Measurements from ENCODE around the gene ELAVL3. TPM values are rescaled to one million over a fixed set of nuclear protein-coding genes. Genes with fewer than 3 reads are reported as not detected.

The ELAVL3 gene
- total and polyA plus RNA-seq, 2 donors (not counting 1 experiment from before 2014, with no cell fraction given): under 0.01 TPM; not detected in 1

- Histone ChIP-seq H2AFZ (ENCODE audit: low read length) (no peak overlapping the region), H3K9ac (ENCODE audit: insufficient read depth, low read length) (no peak overlapping the region), H3K9me3 (ENCODE audit: control insufficient read depth, insufficient read depth, low read depth, low read length) (no peaks in the 10 kb centered on the region), H3K79me2 (ENCODE audit: control insufficient read depth, insufficient read depth, low read length) (no peaks in the 10 kb centered on the region), H3K27ac (ENCODE audit: insufficient read depth, low read length) (no peak overlapping the region), H3K27me3 (ENCODE audit: control insufficient read depth, insufficient read depth, low read length) (peaks cover 29% of the 10 kb centered on the region), H3K4me2 (ENCODE audit: extremely low read depth, insufficient read depth, low read length) (no peak overlapping the region), H3K4me3 (replicated peaks in 1 of 4; ENCODE audit: control extremely low read depth in 1 of 4, insufficient read depth in 1 of 4, low read depth in 3 of 4, low read length in 4 of 4) (no peak overlapping the region), H3K4me1 (ENCODE audit: control insufficient read depth, extremely low read depth, insufficient read depth, low read length) (no peaks in the 10 kb centered on the region), H4K20me1 (ENCODE audit: control insufficient read depth, extremely low read depth, insufficient read depth, low read length) (no peaks in the 10 kb centered on the region), H3K36me3 (ENCODE audit: control insufficient read depth, insufficient read depth, low read length) (no peaks in the 10 kb centered on the region)
- DNase-seq (ENCODE audit: low read depth in 2 of 2): no peak
- no peak for TF ChIP-seq EZH2 (IDR thresholded peaks at IDR 0.05; ENCODE audit: low read length, missing control alignments)
These were observed 2.7 kb upstream of the ELAVL3 start for GRCh38 chr19:11483366-11484111.

DNA sequence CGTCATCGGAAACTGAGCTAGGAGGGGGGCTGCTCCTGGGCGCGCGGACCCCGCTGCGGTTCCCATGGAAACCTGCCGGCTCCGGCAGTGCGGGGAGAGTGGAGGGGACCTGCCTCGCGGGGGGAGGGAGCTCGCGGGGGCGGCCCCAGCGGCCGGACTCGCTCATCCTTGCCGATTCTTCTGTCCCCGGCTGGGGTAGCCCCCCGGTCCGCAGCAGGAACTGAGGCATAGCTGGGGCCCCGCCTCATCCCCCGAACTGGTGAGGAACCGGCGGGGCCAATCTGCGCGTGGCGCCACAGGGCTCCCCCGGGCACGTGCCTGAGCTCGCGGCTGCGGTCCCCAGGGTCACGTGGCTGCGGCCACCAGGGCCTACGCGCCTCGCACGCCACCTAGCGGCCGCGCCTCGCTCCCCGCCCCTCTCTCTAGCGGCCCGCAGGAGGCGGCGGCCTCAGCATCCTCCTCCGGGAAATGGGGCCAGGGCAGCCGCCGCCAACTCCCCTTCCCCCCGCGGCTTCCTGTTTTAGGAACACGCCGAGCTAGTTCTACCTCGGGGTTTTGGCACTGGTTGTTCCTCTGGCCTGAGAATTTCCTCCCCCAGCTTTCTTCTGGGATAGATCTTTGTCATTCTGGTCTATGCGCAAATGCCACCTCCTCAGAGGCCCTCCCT, 1.7 kb upstream of the ELAVL3 start:
- Histone ChIP-seq H3K9ac (ENCODE audit: insufficient read depth, low read length) (no peak overlapping the region), H3K9me3 (ENCODE audit: control insufficient read depth, insufficient read depth, low read depth, low read length) (no peaks in the 10 kb centered on the region), H3K4me2 (ENCODE audit: extremely low read depth, insufficient read depth, low read length) (peak overlapping the region; percentile 27), H2AFZ (ENCODE audit: low read length) (no peak overlapping the region), H4K20me1 (ENCODE audit: control insufficient read depth, extremely low read depth, insufficient read depth, low read length) (no peaks in the 10 kb centered on the region), H3K79me2 (ENCODE audit: control insufficient read depth, insufficient read depth, low read length) (no peaks in the 10 kb centered on the region), H3K27me3 (ENCODE audit: control insufficient read depth, insufficient read depth, low read length) (peaks cover 29% of the 10 kb centered on the region), H3K4me3 (replicated peaks in 1 of 4; ENCODE audit: control extremely low read depth in 1 of 4, insufficient read depth in 1 of 4, low read depth in 3 of 4, low read length in 4 of 4) (peak overlapping the region in 1 of 4 experiments; percentile 47), H3K36me3 (ENCODE audit: control insufficient read depth, insufficient read depth, low read length) (no peaks in the 10 kb centered on the region), H3K27ac (ENCODE audit: insufficient read depth, low read length) (no peak overlapping the region), H3K4me1 (ENCODE audit: control insufficient read depth, extremely low read depth, insufficient read depth, low read length) (no peaks in the 10 kb centered on the region)
- DNase-seq (ENCODE audit: low read depth in 2 of 2): peak; percentile 55 to 73
- TF ChIP-seq CTCF (conservative IDR thresholded peaks at IDR 0.05 in 1 of 2, IDR thresholded peaks at IDR 0.05 in 1 of 2; ENCODE audit: low read depth in 1 of 2, low read length in 2 of 2) (peak; percentile 51 to 68), EZH2 (IDR thresholded peaks at IDR 0.05; ENCODE audit: low read length, missing control alignments) (no peak)

GRCh38 chr19:11481534-11482383, 913 bp upstream of the ELAVL3 start:
- Histone ChIP-seq H3K9me3 (ENCODE audit: control insufficient read depth, insufficient read depth, low read depth, low read length) (no peaks in the 10 kb centered on the region), H4K20me1 (ENCODE audit: control insufficient read depth, extremely low read depth, insufficient read depth, low read length) (no peaks in the 10 kb centered on the region), H3K79me2 (ENCODE audit: control insufficient read depth, insufficient read depth, low read length) (no peaks in the 10 kb centered on the region), H3K27me3 (ENCODE audit: control insufficient read depth, insufficient read depth, low read length) (peaks cover 29% of the 10 kb centered on the region), H3K9ac (ENCODE audit: insufficient read depth, low read length) (no peak overlapping the region), H3K4me2 (ENCODE audit: extremely low read depth, insufficient read depth, low read length) (peak overlapping the region; percentile 27), H3K4me1 (ENCODE audit: control insufficient read depth, extremely low read depth, insufficient read depth, low read length) (no peaks in the 10 kb centered on the region), H3K4me3 (replicated peaks in 1 of 4; ENCODE audit: control extremely low read depth in 1 of 4, insufficient read depth in 1 of 4, low read depth in 3 of 4, low read length in 4 of 4) (peak overlapping the region in 1 of 4 experiments; percentile 47), H3K27ac (ENCODE audit: insufficient read depth, low read length) (no peak overlapping the region), H2AFZ (ENCODE audit: low read length) (no peak overlapping the region), H3K36me3 (ENCODE audit: control insufficient read depth, insufficient read depth, low read length) (no peaks in the 10 kb centered on the region)
- DNase-seq (ENCODE audit: low read depth in 2 of 2): peak; percentile 80
- TF ChIP-seq EZH2 (IDR thresholded peaks at IDR 0.05; ENCODE audit: low read length, missing control alignments) (peak; percentile 98), CTCF (conservative IDR thresholded peaks at IDR 0.05 in 1 of 2, IDR thresholded peaks at IDR 0.05 in 1 of 2; ENCODE audit: low read depth in 1 of 2, low read length in 2 of 2) (no peak)
